HG03342 (cell line): Measurements from ENCODE around the gene FSIP2.

ENCODE experiments used
- ATAC-seq: cut with Tn5 transposase; IDR thresholded peaks from one replicate; pipeline ENCODE4 v1.9.1; 2021; ENCODE audit warnings: mild to moderate bottlenecking, moderate library complexity; ENCODE audit not compliant: unreplicated experiment

FSIP2 gene, protein sequence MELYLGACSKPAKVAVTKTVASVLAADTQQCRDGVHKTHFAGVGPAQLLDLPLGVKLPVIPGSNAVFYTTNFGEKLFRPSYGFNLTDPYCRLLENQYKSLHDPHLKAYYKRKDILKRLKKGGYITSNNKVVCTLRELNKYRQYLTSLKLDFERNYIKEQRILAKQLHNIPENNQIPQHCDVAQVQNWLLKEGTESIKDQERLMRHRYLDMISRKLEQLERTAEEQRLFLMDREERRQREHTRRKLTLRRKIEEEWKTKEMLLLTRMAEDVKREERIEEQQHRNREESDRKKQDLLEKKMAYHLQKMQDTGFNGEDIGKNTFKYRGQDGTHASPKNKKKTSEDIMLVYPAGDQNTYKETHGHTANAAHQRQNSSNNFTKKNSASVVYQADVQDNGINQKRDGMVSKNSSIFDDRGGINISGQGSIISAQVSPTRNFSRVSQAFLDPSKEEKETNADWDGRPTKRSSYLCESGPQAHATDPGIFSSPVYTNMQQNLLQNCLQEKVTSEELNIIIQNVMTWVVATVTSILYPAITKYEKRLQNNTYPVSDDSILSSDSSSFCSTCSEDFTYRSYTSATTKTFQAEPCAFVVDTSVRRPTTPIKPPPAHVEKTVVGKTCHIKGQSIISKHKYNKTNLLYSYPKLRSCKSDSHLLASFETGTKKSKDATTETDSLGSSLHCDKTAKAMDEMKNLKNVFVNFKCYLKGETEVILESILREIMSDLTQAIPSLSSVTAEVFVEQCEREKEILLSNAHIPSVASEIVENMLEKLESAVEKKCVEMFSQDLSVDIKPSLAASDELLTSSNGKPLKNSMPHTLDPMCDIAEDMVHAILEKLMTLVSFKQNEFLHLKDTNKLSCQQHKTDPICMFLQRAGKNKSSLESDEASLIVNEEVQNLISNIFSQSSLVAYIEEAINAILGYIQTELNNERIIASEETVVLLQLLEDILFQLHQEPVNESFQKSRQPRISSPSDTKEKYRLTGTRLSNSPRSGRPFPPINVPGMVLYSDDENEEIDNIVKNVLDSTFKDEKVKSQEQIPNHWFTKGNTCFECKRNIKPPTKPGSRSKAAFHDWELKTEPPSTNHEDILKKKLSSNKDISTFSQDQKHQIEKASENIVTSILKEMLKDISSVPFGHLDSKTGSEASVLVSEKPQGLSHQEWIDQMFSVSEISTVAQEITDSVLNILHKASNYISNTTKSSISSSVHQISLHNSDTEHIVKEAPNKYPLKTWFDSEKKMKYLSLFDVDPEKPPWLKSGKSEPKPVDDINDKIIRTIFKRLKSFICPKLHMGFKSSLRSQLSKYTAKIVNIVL (N-terminal part only)

DNA sequence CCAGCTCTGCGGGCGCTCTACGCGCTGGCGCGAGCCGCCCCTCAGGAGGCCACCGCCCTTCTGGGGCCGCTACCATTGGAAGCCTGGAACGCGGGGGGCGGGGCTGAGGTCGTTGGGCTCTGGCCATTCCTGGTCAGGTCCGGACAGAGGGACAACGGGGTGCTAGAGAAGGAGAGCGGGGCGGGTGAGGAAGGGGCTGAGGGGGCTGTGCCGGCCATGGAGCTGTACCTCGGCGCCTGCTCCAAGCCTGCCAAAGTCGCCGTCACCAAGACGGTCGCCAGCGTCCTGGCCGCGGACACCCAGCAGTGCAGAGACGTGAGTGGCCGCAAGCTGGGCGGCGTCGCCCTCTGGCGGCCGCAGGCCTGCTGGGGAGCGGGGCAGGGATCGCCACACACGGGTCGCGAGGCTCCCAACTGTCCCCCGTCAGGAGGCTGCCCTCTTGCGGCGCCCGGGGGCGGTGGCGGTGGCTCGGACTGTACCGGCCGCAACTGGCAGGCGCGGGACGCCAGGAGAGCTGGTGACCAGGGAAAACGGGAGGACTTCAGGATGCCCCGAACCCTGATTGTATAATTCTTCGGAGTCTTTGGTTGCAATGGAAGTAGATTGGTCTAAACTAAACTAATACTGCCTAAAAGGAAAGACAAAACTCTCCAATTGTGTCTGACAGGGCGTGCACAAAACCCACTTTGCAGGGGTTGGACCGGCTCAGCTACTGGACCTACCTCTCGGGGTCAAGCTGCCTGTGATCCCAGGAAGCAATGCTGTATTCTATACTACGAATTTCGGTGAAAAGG is at the start of gene FSIP2:
TSS of gene FSIP2 (plus strand) at position 126 of the 794 bp plus-strand sequence. CDS start at position 217, 91 bp downstream.
- peak; percentile 99 for ATAC-seq

DNA sequence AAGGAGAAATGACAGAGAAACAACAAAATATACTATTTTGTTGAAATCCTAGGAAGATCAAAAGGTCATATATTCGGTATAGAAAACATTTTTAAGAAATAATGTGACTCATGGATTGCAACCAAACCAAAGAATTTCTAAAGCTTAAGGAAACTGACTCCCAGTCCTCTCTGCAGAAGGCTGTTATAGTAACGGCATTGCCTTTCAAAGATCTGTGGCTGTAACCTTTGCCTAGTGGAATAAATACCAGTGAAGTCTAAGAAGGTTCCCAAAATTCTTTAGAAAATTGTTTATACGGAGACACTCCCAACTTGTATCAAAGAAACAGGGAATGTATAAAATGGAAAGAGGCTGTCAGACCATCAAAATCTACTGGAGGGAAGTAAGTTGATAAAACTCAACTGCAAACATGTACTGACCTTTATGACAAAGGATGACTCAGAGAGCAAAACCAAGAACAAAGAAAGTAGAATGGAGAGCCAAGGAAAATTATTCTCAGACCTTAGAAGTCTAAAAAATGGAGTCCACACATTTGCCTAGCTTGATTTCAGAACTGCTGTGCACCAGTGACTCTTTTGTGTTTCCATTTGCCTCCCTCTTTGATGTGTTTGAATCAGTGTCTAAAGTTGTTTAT is 48.6 kb upstream of the FSIP2 start:
- ATAC-seq: no peak

DNA sequence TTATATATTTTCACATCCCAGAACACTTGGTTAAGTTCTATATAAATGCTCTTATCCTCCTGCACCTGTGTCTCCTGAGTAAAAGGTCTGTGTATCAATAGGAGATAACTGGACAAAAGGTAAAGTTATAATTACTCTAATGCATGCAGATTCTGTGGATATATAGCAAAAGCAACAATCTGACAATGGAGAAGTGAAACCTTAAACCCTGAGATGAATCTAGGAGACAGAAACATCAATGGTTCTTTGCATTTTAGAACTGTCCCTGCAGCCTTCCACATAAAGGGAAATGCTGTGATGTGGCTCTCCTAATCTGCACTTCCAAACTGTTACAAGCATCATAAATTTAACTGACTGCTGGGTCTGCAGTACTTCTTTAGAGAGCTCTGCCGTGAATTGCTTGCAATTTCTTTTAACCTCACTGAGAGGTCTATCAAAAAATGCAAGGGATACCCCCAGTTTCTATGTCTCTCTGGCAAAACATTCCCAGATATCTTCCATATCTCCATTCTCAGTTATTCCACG is 42.8 kb upstream of the FSIP2 start:
- no peak for ATAC-seq

DNA sequence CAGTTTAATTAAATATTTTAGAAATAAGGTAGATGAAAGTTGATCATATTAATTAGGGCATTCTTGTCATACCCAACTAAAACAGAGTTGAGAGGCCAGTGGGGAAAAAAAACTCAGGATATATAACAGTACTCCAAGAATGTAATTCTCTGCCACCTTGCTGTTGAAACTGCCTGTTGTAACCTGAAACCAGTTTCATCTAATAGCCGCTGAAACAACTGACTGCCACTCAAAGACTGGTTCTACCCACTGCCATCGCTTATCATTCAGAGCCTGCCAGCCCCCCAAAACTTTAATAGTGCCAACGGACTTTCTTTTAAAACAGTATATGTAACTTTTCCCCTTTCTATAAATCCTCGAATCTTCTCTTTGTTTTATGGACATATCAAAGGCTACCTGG is 37.7 kb upstream of the FSIP2 start:
- ATAC-seq: no peak

- ATAC-seq: no peak
These were observed 3.9 kb upstream of the FSIP2 start for GRCh38 chr2:185734658-185735057.

- no peak for ATAC-seq
These were observed 2.4 kb upstream of the FSIP2 start for GRCh38 chr2:185736210-185736609.

GRCh38 chr2:185745864-185746859 is 7.6 kb downstream of the FSIP2 start:
- no peak for ATAC-seq

DNA sequence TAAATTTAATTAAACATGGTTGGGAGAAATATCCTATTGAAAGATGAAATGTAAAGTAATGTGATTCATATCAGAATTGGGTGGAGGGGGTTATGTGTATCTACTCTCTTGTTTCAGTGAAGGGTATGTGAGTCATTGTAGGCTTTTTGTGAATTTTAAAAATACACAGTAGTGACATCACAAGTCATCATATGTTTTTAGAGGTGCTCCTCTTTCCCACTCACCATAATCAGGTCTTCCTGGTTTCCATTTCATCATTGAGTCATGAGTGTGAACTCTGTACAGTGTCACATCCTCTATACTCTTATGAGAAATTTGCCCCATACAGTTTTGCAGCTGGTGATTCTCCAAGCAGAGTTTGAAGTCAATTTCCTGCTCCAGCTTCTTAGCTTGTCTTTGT is 18.8 kb downstream of the FSIP2 start:
- ATAC-seq: no peak

- no peak for ATAC-seq
These were observed 32.8 kb downstream of the FSIP2 start for GRCh38 chr2:185771396-185771795.

GRCh38 chr2:185780890-185781289 is 42.3 kb downstream of the FSIP2 start:
- no peak for ATAC-seq

GRCh38 chr2:185782223-185782769 is 43.7 kb downstream of the FSIP2 start:
- ATAC-seq: no peak

- no peak for ATAC-seq
These were observed 46.6 kb downstream of the FSIP2 start for GRCh38 chr2:185785156-185785555.

DNA sequence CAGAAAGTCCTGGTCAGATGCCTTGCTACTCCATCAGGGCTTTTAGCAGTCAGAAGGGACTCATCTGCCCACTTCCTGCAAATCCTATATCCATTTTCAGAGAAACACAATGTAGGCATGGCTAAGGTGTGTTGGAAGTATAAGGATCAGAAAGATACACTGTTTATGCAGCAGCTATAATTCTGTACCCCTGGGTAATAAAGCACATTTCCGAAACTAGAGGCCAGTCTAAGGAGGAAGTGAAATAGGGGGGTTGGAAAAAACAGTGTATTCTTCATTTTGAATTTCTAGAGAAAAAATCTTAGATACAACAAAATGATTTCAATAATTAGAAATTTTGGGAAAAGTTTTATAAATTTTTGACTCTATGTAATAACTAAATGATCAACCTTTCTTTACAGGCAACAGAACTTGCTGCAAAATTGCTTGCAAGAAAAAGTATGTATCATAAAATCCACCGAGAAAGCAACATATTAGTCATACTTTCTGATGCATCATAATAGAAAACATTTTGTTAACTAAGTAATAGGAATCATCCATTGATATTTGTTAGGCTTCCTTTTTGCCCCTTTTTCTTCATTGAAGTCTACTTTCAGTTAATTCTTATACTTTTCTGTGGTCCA is 47.4 kb downstream of the FSIP2 start:
- ATAC-seq: peak; percentile 83

- ATAC-seq: no peak
These were observed 48.9 kb downstream of the FSIP2 start for GRCh38 chr2:185787227-185788145.

GRCh38 chr2:185790361-185790760 is 51.8 kb downstream of the FSIP2 start:
- no peak for ATAC-seq

DNA sequence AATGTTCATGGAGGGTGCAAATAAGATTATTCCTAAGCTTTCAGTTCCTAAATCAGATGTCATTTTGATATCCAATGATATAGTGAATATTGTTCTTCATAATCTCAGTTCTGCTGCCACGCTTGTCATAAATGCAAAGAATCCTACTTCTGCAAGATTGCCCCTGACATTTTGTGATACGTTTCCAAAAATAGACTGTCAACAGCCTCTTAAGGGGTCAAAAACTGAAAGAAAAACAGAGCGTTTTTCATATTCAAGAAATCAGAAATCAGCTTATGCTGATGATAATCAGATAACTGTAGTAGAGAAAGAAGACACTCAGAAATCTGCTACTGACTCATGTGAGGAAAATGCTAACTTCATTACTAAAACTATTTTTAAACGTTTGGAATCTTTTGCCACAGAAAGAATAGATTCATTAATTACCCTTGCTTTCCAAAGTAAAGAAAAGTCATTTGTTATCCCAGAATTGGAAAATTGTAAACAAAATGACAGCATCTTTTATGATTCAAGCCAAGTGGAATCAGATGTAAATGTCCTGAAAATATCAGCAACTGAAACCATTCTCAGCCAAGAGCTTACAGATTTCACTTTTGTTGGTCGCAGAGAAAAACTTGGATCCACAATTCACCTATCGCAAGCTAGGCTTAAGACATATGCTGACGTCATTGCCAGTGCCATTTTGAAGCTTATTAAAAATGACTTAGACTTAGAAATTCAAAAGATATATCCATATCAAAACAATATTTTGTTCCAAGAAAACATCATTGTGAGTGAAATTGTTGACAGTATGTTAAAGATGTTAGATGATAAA is 55.1 kb downstream of the FSIP2 start:
- no peak for ATAC-seq
